ENCODE measurements around the gene ARSK. TPM values are rescaled to one million over a fixed set of nuclear protein-coding genes. Genes with fewer than 3 reads are reported as not detected.

ARSK gene
- total and polyA plus RNA-seq, 11 donors: 1.8 to 5.7 (median 3.5) TPM

DNA sequence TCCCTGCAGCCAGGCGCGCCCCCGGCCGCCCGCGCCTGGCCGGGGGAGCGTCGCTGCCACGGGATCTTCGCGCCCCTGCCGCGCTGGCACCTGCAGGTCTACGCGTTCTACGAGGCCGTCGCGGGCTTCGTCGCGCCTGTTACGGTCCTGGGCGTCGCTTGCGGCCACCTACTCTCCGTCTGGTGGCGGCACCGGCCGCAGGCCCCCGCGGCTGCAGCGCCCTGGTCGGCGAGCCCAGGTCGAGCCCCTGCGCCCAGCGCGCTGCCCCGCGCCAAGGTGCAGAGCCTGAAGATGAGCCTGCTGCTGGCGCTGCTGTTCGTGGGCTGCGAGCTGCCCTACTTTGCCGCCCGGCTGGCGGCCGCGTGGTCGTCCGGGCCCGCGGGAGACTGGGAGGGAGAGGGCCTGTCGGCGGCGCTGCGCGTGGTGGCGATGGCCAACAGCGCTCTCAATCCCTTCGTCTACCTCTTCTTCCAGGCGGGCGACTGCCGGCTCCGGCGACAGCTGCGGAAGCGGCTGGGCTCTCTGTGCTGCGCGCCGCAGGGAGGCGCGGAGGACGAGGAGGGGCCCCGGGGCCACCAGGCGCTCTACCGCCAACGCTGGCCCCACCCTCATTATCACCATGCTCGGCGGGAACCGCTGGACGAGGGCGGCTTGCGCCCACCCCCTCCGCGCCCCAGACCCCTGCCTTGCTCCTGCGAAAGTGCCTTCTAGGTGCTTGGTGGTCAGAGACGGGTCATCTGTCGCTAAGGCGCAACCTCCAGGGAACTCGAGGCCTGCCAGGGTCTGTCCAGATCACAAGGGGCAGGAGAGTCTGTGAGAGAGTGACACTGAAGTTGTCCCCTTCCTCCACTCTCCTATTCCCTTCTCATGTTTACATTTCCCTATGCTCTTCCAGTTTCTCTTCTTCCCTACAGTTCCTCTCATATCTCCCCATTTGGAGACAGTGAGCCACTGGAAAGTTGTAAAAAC, 66.3 kb downstream of the ARSK start:
- Histone ChIP-seq H3K4me1 (peaks cover 0 to 36% (median 17%) of the 10 kb centered on the region in 12 donors), H3K4me3 (peak overlapping the region; percentile 30 to 74 (median 58)), H3K36me3 (no peaks in the 10 kb centered on the region), H3K27ac (peak overlapping the region in 1 of 12 donors; percentile 53), H3K9me3 (no peaks in the 10 kb centered on the region), H3K27me3 (no peaks in the 10 kb centered on the region)
- intact Hi-C loops (cut with DNase I): loop anchor here in 1 of 10 donors (2.0 kb wide), 1 partner anchor 66 kb away; the partner anchor contains the start of genes ARSK and SKIC3
- ATAC-seq (peak in 3 of 4 donors; percentile 47 to 66 (median 52)), DNase-seq (peak; percentile 14 to 73 (median 28))
- no peak for TF ChIP-seq POLR2A (IDR thresholded peaks at IDR 0.05)
- TF ChIP-seq, protein P1, sequence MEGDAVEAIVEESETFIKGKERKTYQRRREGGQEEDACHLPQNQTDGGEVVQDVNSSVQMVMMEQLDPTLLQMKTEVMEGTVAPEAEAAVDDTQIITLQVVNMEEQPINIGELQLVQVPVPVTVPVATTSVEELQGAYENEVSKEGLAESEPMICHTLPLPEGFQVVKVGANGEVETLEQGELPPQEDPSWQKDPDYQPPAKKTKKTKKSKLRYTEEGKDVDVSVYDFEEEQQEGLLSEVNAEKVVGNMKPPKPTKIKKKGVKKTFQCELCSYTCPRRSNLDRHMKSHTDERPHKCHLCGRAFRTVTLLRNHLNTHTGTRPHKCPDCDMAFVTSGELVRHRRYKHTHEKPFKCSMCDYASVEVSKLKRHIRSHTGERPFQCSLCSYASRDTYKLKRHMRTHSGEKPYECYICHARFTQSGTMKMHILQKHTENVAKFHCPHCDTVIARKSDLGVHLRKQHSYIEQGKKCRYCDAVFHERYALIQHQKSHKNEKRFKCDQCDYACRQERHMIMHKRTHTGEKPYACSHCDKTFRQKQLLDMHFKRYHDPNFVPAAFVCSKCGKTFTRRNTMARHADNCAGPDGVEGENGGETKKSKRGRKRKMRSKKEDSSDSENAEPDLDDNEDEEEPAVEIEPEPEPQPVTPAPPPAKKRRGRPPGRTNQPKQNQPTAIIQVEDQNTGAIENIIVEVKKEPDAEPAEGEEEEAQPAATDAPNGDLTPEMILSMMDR (IDR thresholded peaks at IDR 0.05): peak in 1 of 12 donors; percentile 8
- 4 to 7% (median 5%) methylated on average over 37 to 92 of the region's 92 CpGs for WGBS, 4 donors

DNA sequence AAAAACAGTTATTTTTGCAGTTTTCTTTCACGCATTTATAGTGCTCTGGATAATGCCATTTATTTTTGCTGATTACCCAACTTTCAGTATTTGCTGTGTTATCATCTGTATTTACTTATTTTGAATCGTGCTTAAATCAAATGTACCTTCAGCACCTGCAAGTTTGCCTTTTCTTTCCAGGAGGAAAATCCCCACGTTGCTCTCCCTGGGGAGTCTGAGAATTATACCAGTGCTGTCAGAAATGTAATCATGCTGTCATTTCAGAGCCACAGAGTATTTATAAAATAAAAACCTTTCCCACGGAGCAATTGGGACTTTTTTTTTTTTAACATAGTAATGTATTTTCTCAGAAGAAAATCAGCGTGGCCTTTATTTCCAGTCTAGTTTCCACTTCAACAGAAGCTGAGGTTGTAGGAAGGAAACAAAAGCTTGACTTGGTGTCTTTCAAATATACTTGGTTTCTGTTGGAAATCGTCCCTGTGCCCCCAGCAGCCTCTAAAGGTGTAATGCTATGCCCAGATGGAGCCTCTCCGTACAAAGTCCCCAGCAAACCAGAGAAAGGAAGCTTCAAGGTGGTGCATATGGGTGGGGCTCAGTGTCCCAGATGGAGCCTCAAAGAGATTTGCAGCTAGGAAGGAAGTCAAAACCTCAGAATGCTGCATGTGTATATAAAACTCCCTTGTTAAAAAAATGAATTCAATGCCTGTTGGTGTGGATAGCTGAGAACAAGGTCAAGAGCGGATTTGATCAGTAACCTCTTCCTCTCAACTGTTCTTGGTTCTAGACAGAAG, 67.1 kb downstream of the ARSK start:
- intact Hi-C loops (cut with DNase I): loop anchor here in 1 of 10 donors (2.0 kb wide), 1 partner anchor 67 kb away; the partner anchor contains the start of genes ARSK and SKIC3
- TF ChIP-seq, protein P1 (IDR thresholded peaks at IDR 0.05): no peak
- TF ChIP-seq POLR2A (IDR thresholded peaks at IDR 0.05): no peak
- WGBS, 4 donors: 61 to 67% (median 64%) methylated on average over 8 of the region's 8 CpGs
- Histone ChIP-seq H3K9me3 (no peaks in the 10 kb centered on the region), H3K36me3 (no peaks in the 10 kb centered on the region), H3K4me3 (peak overlapping the region in 3 of 12 donors; percentile 57 to 67 (median 64)), H3K27me3 (no peaks in the 10 kb centered on the region), H3K27ac (peak overlapping the region in 1 of 12 donors; percentile 53), H3K4me1 (peaks cover 0 to 36% (median 17%) of the 10 kb centered on the region in 12 donors)
- ATAC-seq: no peak
- DNase-seq: no peak

DNA sequence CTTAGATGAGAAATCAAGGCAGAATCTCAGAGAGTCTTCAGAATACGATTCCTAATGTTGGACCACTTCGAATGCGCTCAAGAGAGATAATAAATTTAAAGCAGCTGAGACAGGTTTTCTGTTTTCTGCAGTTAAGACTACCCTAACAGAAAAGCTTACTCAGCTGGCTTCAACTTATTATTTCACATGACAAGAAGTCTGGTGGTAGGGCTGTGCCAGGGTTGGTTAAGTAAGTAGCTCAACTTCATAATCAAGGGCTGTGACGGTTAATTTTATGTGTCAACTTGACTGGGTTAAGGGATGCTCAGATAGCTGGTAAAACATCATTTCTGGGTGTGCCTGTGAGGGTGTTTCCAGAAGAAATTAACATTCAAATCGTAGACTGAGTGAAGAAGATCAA, 68.8 kb downstream of the ARSK start:
- no peaks in the 10 kb centered on the region for H3K36me3 ChIP-seq
- H3K4me3 ChIP-seq: no peak overlapping the region
- TF ChIP-seq, protein P1 (IDR thresholded peaks at IDR 0.05): no peak
- H3K27me3 ChIP-seq: no peaks in the 10 kb centered on the region
- peaks cover 0 to 41% (median 17%) of the 10 kb centered on the region in 12 donors for H3K4me1 ChIP-seq
- DNase-seq (no peak), ATAC-seq (no peak)
- WGBS, 4 donors: 94 to 97% (median 97%) methylated on average over 5 of the region's 5 CpGs
- no peaks in the 10 kb centered on the region for H3K9me3 ChIP-seq
- intact Hi-C loops (cut with DNase I): no loop called here
- H3K27ac ChIP-seq: no peak overlapping the region

All from heart left ventricle (tissue), 16 donors.